SK-N-SH treated with all-trans-retinoic acid at 6 μM for 48 hours (cell line): ENCODE results near the gene UBASH3B.

Experiments
- ATAC-seq: fragments of 200-7000 bp; cut with Tn5 transposase; 3 replicates; pipeline ENCODE4 v1.9.1; 2020; ENCODE audit warnings: mild to moderate bottlenecking, moderate library complexity
- ARNTL ChIP-seq: fragments of 450-650 bp; formaldehyde crosslinking; IDR thresholded peaks from 2 replicates; pipeline ENCODE4 v1.5.0; 2020; ENCODE audit warnings: low read depth, mild to moderate bottlenecking, moderate library complexity, borderline replicate concordance
- ESRRG ChIP-seq: fragments of 250-450 bp; sonication (Bioruptor Pico); IDR thresholded peaks from 2 replicates; pipeline ENCODE4 v1.6.1; 2021; ENCODE audit warnings: mild to moderate bottlenecking
- ISL1 ChIP-seq: fragments of 250-450 bp; sonication (Bioruptor Pico); IDR thresholded peaks from 2 replicates; pipeline ENCODE4 v2.1.2; 2022; ENCODE audit warnings: mild to moderate bottlenecking, moderate library complexity
- PPARA ChIP-seq: fragments of 250-450 bp; sonication (Bioruptor Pico); IDR thresholded peaks from 2 replicates; pipeline ENCODE4 v1.5.0; 2020; ENCODE audit warnings: mild to moderate bottlenecking, borderline replicate concordance
- RARB ChIP-seq: fragments of 250-450 bp; sonication (Bioruptor Pico); IDR thresholded peaks from 2 replicates; pipeline ENCODE4 v1.8.0; 2021; ENCODE audit warnings: mild to moderate bottlenecking, moderate library complexity
- SNAI2 ChIP-seq: fragments of 250-450 bp; sonication (Bioruptor Pico); IDR thresholded peaks from 2 replicates; pipeline ENCODE4 v1.5.0; 2020; ENCODE audit warnings: mild to moderate bottlenecking, moderate library complexity
- TCF4 ChIP-seq: fragments of 250-450 bp; sonication (Bioruptor Pico); IDR thresholded peaks from 2 replicates; pipeline ENCODE4 v1.8.0; 2021; ENCODE audit warnings: mild to moderate bottlenecking, moderate library complexity, borderline replicate concordance
- TOX ChIP-seq: fragments of 250-450 bp; sonication (Bioruptor Pico); IDR thresholded peaks from 2 replicates; pipeline ENCODE4 v1.8.0; 2021; ENCODE audit warnings: mild to moderate bottlenecking, moderate library complexity, borderline replicate concordance
- ZC3H10 ChIP-seq: fragments of 250-450 bp; sonication (Bioruptor Pico); IDR thresholded peaks from 2 replicates; pipeline ENCODE4 v1.5.1; 2021; ENCODE audit warnings: mild to moderate bottlenecking, moderate library complexity
- ZFP3 ChIP-seq: fragments of 250-450 bp; sonication (Bioruptor Pico); IDR thresholded peaks from 2 replicates; pipeline ENCODE4 v1.5.0; 2020; ENCODE audit warnings: mild to moderate bottlenecking, moderate library complexity
- ZFP30 ChIP-seq: fragments of 450-650 bp; formaldehyde crosslinking; IDR thresholded peaks from 2 replicates; pipeline ENCODE4 v1.5.0; 2022; ENCODE audit warnings: mild to moderate bottlenecking, moderate library complexity
- ZNF565 ChIP-seq: fragments of 450-650 bp; formaldehyde crosslinking; conservative IDR thresholded peaks from 2 replicates; pipeline ENCODE4 v1.5.0; 2020; ENCODE audit warnings: low read depth, mild to moderate bottlenecking, moderate library complexity
- ZNF8 ChIP-seq: fragments of 450-650 bp; formaldehyde crosslinking; IDR thresholded peaks from 2 replicates; pipeline ENCODE4 v1.5.0; 2020; ENCODE audit warnings: mild to moderate bottlenecking, moderate library complexity
- TF ChIP-seq, protein P1 (sequence below): fragments of 250-450 bp; sonication (Bioruptor Pico); IDR thresholded peaks from 2 replicates; pipeline ENCODE4 v1.5.0; 2020; ENCODE audit warnings: mild to moderate bottlenecking, moderate library complexity
- TF ChIP-seq, protein P2 (sequence below): fragments of 250-450 bp; sonication (Bioruptor Pico); IDR thresholded peaks from 2 replicates; pipeline ENCODE4 v1.5.1; 2021; ENCODE audit warnings: mild to moderate bottlenecking, moderate library complexity
- TF ChIP-seq, protein P3 (sequence below): fragments of 250-450 bp; sonication (Bioruptor Pico); IDR thresholded peaks from 2 replicates; pipeline ENCODE4 v1.8.0; 2021; ENCODE audit warnings: low read depth, mild to moderate bottlenecking, moderate library complexity, borderline replicate concordance
- TF ChIP-seq, protein P4 (sequence below): fragments of 250-450 bp; sonication (Bioruptor Pico); IDR thresholded peaks from 2 replicates; pipeline ENCODE4 v1.5.1; 2020; ENCODE audit warnings: low read depth, mild to moderate bottlenecking, moderate library complexity
- TF ChIP-seq, protein P5 (sequence below): fragments of 250-450 bp; sonication (Bioruptor Pico); IDR thresholded peaks from 2 replicates; pipeline ENCODE4 v1.8.0; 2020; ENCODE audit warnings: mild to moderate bottlenecking, moderate library complexity, borderline replicate concordance

UBASH3B gene

DNA sequence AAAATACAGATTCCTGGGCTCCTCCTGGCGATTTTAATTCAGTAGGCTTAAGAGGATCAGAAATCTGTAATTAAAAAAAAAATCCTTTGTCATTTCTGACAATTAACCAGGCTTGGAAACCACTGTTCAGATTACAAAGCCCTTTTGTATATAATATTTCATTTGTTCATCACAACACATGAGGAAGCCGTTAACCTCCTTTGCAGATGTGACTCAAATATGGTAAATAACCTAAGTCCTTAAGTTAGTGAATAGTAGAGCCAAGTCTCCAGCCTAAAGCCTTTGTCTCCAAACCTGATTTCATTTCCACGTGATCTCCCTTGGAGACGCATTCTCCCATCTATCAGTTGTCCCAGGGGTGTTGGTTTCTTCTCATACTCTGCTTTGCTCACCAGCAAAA lies 67.6 kb downstream of the UBASH3B start:
- TF ChIP-seq, protein P1, sequence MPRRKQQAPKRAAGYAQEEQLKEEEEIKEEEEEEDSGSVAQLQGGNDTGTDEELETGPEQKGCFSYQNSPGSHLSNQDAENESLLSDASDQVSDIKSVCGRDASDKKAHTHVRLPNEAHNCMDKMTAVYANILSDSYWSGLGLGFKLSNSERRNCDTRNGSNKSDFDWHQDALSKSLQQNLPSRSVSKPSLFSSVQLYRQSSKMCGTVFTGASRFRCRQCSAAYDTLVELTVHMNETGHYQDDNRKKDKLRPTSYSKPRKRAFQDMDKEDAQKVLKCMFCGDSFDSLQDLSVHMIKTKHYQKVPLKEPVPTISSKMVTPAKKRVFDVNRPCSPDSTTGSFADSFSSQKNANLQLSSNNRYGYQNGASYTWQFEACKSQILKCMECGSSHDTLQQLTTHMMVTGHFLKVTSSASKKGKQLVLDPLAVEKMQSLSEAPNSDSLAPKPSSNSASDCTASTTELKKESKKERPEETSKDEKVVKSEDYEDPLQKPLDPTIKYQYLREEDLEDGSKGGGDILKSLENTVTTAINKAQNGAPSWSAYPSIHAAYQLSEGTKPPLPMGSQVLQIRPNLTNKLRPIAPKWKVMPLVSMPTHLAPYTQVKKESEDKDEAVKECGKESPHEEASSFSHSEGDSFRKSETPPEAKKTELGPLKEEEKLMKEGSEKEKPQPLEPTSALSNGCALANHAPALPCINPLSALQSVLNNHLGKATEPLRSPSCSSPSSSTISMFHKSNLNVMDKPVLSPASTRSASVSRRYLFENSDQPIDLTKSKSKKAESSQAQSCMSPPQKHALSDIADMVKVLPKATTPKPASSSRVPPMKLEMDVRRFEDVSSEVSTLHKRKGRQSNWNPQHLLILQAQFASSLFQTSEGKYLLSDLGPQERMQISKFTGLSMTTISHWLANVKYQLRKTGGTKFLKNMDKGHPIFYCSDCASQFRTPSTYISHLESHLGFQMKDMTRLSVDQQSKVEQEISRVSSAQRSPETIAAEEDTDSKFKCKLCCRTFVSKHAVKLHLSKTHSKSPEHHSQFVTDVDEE (CRISPR knock-in tag) = no peak
- TF ChIP-seq ZNF565 (CRISPR knock-in tag) (no peak), ISL1 (no peak), ZNF8 (CRISPR knock-in tag) (no peak), ZC3H10 (CRISPR knock-in tag) (no peak), TOX (CRISPR knock-in tag) (no peak), ZFP30 (no peak), ZFP3 (CRISPR knock-in tag) (no peak)
- TF ChIP-seq, protein P2, sequence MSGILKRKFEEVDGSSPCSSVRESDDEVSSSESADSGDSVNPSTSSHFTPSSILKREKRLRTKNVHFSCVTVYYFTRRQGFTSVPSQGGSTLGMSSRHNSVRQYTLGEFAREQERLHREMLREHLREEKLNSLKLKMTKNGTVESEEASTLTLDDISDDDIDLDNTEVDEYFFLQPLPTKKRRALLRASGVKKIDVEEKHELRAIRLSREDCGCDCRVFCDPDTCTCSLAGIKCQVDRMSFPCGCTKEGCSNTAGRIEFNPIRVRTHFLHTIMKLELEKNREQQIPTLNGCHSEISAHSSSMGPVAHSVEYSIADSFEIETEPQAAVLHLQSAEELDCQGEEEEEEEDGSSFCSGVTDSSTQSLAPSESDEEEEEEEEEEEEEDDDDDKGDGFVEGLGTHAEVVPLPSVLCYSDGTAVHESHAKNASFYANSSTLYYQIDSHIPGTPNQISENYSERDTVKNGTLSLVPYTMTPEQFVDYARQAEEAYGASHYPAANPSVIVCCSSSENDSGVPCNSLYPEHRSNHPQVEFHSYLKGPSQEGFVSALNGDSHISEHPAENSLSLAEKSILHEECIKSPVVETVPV = no peak
- ATAC-seq = no peak

DNA sequence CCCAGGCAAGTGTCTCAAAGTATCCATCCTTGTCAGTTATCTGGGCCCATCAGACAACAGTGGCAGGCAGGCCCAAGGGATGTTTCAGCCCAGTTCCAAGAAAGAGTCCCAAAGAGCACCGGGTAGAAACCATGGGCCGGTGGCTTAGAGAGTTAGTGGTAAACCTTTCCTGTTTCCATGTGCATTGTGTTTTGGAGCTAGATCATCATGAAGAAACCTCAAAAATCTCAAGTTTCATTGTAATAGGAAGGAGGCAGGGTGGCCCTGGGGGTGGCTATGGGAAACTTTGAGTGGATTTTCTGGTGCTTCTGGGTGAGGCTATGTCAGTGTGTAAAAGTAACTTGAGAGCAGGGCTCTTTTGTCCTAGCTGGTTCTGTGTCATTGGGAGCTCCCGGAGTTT lies 68.1 kb downstream of the UBASH3B start:
- TF ChIP-seq ZFP30 (no peak), ARNTL (CRISPR knock-in tag) (no peak)
- TF ChIP-seq, all 23 proteins: peak for 0
- ATAC-seq = no peak

DNA sequence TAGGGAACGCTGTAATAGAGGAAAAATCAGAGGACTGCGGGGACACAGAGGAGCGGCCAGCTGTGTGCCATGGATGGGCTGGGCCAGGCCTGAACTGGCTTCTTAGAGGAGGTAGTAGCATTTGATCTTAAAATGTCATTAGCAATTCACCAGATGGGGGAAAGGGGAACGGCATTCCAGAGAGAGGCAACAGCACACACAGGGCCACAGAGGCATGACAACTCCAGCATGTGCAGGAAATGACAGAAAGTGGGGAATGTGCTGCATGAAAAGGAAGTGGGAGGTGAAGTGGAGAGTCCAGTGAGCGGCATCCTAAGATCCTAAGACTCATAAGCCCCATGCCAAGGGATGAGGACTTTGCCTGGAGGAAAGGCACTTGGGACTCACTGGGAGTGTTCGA lies 69.0 kb downstream of the UBASH3B start:
- TF ChIP-seq, protein P3, sequence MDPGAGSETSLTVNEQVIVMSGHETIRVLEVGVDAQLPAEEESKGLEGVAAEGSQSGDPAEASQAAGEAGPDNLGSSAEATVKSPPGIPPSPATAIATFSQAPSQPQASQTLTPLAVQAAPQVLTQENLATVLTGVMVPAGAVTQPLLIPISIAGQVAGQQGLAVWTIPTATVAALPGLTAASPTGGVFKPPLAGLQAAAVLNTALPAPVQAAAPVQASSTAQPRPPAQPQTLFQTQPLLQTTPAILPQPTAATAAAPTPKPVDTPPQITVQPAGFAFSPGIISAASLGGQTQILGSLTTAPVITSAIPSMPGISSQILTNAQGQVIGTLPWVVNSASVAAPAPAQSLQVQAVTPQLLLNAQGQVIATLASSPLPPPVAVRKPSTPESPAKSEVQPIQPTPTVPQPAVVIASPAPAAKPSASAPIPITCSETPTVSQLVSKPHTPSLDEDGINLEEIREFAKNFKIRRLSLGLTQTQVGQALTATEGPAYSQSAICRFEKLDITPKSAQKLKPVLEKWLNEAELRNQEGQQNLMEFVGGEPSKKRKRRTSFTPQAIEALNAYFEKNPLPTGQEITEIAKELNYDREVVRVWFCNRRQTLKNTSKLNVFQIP (CRISPR knock-in tag) = no peak
- TF ChIP-seq PPARA (CRISPR knock-in tag) (no peak), TCF4 (CRISPR knock-in tag) (no peak), ISL1 (no peak), ZC3H10 (CRISPR knock-in tag) (no peak), ZFP3 (CRISPR knock-in tag) (no peak), ESRRG (no peak), RARB (no peak), ZNF565 (CRISPR knock-in tag) (no peak), ZFP30 (no peak), ZNF8 (CRISPR knock-in tag) (no peak), SNAI2 (no peak)
- TF ChIP-seq, protein P1 (CRISPR knock-in tag) = no peak
- TF ChIP-seq, protein P4, sequence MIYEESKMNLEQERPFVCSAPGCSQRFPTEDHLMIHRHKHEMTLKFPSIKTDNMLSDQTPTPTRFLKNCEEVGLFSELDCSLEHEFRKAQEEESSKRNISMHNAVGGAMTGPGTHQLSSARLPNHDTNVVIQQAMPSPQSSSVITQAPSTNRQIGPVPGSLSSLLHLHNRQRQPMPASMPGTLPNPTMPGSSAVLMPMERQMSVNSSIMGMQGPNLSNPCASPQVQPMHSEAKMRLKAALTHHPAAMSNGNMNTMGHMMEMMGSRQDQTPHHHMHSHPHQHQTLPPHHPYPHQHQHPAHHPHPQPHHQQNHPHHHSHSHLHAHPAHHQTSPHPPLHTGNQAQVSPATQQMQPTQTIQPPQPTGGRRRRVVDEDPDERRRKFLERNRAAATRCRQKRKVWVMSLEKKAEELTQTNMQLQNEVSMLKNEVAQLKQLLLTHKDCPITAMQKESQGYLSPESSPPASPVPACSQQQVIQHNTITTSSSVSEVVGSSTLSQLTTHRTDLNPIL (CRISPR knock-in tag) = no peak
- TF ChIP-seq, protein P2 = no peak
- TF ChIP-seq, protein P5, sequence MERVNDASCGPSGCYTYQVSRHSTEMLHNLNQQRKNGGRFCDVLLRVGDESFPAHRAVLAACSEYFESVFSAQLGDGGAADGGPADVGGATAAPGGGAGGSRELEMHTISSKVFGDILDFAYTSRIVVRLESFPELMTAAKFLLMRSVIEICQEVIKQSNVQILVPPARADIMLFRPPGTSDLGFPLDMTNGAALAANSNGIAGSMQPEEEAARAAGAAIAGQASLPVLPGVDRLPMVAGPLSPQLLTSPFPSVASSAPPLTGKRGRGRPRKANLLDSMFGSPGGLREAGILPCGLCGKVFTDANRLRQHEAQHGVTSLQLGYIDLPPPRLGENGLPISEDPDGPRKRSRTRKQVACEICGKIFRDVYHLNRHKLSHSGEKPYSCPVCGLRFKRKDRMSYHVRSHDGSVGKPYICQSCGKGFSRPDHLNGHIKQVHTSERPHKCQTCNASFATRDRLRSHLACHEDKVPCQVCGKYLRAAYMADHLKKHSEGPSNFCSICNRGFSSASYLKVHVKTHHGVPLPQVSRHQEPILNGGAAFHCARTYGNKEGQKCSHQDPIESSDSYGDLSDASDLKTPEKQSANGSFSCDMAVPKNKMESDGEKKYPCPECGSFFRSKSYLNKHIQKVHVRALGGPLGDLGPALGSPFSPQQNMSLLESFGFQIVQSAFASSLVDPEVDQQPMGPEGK (CRISPR knock-in tag) = no peak
- TF ChIP-seq, all 23 proteins: peak for 0
- ATAC-seq = no peak
